HFF-Myc (cell line): ENCODE results near the gene CENPT.

Experiments
- DNase-seq: peaks from one replicate; pipeline ENCODE4 v3.0.0-alpha.2; 2011; ENCODE audit warnings: low read depth; ENCODE audit errors: extremely low read depth
- H3K4me3 ChIP-seq: replicated peaks from 2 replicates; pipeline ENCODE4 v1.5.1; 2011; ENCODE audit warnings: low read depth, mild to moderate bottlenecking, control low read depth, low read length
- CTCF ChIP-seq: IDR thresholded peaks from 2 replicates; pipeline ENCODE4 v1.5.1; 2012; ENCODE audit warnings: mild to moderate bottlenecking, low read depth, low read length, control low read depth; ENCODE audit errors: missing control alignments

The CENPT gene

GRCh38 chr16:67877064-67877463, 29.6 kb upstream of the CENPT start:
- DNase-seq, result no peak
- TF ChIP-seq CTCF, result no peak
- H3K4me3 ChIP-seq, result no peak overlapping the region

GRCh38 chr16:67874372-67874771, 26.9 kb upstream of the CENPT start:
- TF ChIP-seq CTCF, result no peak
- H3K4me3 ChIP-seq, result peak overlapping the region; percentile 93
- no peak for DNase-seq

- no peak for DNase-seq
- TF ChIP-seq CTCF, result no peak
Measured at GRCh38 chr16:67873435-67874370, 26.2 kb upstream of the CENPT start.

GRCh38 chr16:67872631-67873434, 25.3 kb upstream of the CENPT start, which contains the start of gene EDC4:
EDC4 (plus strand) TSS chr16:67873052; CDS start chr16:67873262, 210 bp downstream.
- no peak for DNase-seq
- no peak for TF ChIP-seq CTCF
- H3K4me3 ChIP-seq, result peak within 1 kb of the TSS; percentile 93

More at GRCh38 chr16:67873435-67874370, 26.2 kb upstream of the CENPT start:
- H3K4me3 ChIP-seq, result peak overlapping the region; percentile 93

GRCh38 chr16:67872131-67872630, 24.7 kb upstream of the CENPT start:
- TF ChIP-seq CTCF, result no peak
- no peak for DNase-seq
- peak overlapping the region; percentile 93; the same call in 1 of the 2 replicates for H3K4me3 ChIP-seq

- TF ChIP-seq CTCF, result no peak
- no peak for DNase-seq
- H3K4me3 ChIP-seq, result no peak overlapping the region
Measured at GRCh38 chr16:67871256-67871655, 23.8 kb upstream of the CENPT start.
